Measurements from ENCODE around the gene LDLRAD4. TPM values are rescaled to one million over a fixed set of nuclear protein-coding genes. Genes with fewer than 3 reads are reported as not detected.
A peak's percentile ranks its signal among the peaks of the same experiment; 100 is the strongest.

The LDLRAD4 gene
- total and polyA plus RNA-seq, 2 donors = 46.9 to 80.0 TPM

DNA sequence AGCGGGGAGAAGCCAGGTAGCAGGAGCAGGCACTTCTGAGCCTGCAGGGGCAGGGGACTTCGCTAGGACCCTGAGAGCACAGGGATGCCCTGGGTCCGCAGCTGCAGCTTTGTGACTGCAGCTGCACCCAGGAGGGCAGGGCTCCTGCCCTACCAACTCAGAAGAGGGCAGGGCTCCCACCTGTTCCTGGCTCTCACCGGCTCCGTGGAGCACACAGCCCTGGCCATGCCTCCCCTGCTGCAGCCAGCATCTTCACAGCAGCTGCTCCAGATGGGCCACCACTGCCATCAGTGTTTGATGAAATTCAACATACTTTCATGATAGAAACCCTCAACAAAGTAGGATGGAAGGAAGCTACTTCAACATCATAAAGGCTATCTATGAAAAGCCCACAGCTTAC, 415.1 kb downstream of the LDLRAD4 start:
- H3K27me3 ChIP-seq (ENCODE audit: control insufficient read depth in 2 of 2, insufficient read depth in 1 of 2, low read length in 1 of 2) = no peaks in the 10 kb centered on the region
- H3K27ac ChIP-seq (ENCODE audit: low read depth in 1 of 2, low read length in 1 of 2) = no peak overlapping the region
- H3K4me1 ChIP-seq (ENCODE audit: control insufficient read depth in 2 of 2, insufficient read depth in 2 of 2, low read length in 2 of 2) = peaks cover 7 to 12% of the 10 kb centered on the region in 2 donors
- peaks cover 53 to 77% of the 10 kb centered on the region in 2 donors for H3K36me3 ChIP-seq (ENCODE audit: control insufficient read depth in 2 of 2, insufficient read depth in 2 of 2, low read length in 1 of 2)
- 51% methylated on average over 5 of the region's 5 CpGs for WGBS
- no peak overlapping the region for H3K4me3 ChIP-seq (ENCODE audit: low read length in 2 of 2)
- peak in 3 of 9 donors; percentile 42 to 60 (median 53) for DNase-seq (ENCODE audit: low read depth in 6 of 9, low spot score in 9 of 9)
- peaks cover 12 to 22% of the 10 kb centered on the region in 2 donors for H3K9me3 ChIP-seq (ENCODE audit: control insufficient read depth in 2 of 2, insufficient read depth in 1 of 2, low read length in 1 of 2)

DNA sequence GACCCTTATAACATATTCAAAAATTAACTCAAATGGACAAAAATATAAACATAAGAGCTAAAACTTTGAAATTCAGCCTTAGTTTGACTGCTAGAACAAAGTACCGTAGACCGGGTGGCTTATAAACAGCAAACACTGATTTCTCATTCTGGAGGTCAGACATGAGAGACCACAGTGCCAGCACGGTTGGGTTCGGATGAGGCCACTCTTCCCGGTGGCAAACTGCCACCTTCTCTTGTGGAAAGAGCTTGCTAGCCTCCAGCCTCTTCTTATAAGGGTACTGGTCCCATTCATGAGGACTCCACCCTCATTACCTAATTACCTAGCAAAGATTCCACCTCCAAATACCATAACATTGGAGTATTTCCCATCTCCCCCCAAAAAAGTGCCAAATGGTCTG, 416.5 kb downstream of the LDLRAD4 start:
- H3K27me3 ChIP-seq (ENCODE audit: control insufficient read depth in 2 of 2, insufficient read depth in 1 of 2, low read length in 1 of 2) = no peaks in the 10 kb centered on the region
- peaks cover 61 to 80% of the 10 kb centered on the region in 2 donors for H3K36me3 ChIP-seq (ENCODE audit: control insufficient read depth in 2 of 2, insufficient read depth in 2 of 2, low read length in 1 of 2)
- H3K4me1 ChIP-seq (ENCODE audit: control insufficient read depth in 2 of 2, insufficient read depth in 2 of 2, low read length in 2 of 2) = peaks cover under 1 to 3% of the 10 kb centered on the region in 2 donors
- DNase-seq (ENCODE audit: low read depth in 6 of 9, low spot score in 9 of 9) = no peak
- H3K9me3 ChIP-seq (ENCODE audit: control insufficient read depth in 2 of 2, insufficient read depth in 1 of 2, low read length in 1 of 2) = peaks cover 12 to 22% of the 10 kb centered on the region in 2 donors
- H3K27ac ChIP-seq (ENCODE audit: low read depth in 1 of 2, low read length in 1 of 2) = no peak overlapping the region
- no peak overlapping the region for H3K4me3 ChIP-seq (ENCODE audit: low read length in 2 of 2)
- 98% methylated on average over 5 of the region's 5 CpGs for WGBS

GRCh38 chr18:13638719-13639595, 420.4 kb downstream of the LDLRAD4 start:
- no peak overlapping the region for H3K4me3 ChIP-seq (ENCODE audit: low read length in 2 of 2)
- DNase-seq (ENCODE audit: low read depth in 6 of 9, low spot score in 9 of 9) = no peak
- H3K27ac ChIP-seq (ENCODE audit: low read depth in 1 of 2, low read length in 1 of 2) = no peak overlapping the region
- peaks cover 56 to 66% of the 10 kb centered on the region in 2 donors for H3K36me3 ChIP-seq (ENCODE audit: control insufficient read depth in 2 of 2, insufficient read depth in 2 of 2, low read length in 1 of 2)
- H3K4me1 ChIP-seq (ENCODE audit: control insufficient read depth in 2 of 2, insufficient read depth in 2 of 2, low read length in 2 of 2) = no peaks in the 10 kb centered on the region
- no peaks in the 10 kb centered on the region for H3K27me3 ChIP-seq (ENCODE audit: control insufficient read depth in 2 of 2, insufficient read depth in 1 of 2, low read length in 1 of 2)
- no peaks in the 10 kb centered on the region for H3K9me3 ChIP-seq (ENCODE audit: control insufficient read depth in 2 of 2, insufficient read depth in 1 of 2, low read length in 1 of 2)
- whole genome bisulfite sequencing = 98% methylated on average over 10 of the region's 10 CpGs

DNA sequence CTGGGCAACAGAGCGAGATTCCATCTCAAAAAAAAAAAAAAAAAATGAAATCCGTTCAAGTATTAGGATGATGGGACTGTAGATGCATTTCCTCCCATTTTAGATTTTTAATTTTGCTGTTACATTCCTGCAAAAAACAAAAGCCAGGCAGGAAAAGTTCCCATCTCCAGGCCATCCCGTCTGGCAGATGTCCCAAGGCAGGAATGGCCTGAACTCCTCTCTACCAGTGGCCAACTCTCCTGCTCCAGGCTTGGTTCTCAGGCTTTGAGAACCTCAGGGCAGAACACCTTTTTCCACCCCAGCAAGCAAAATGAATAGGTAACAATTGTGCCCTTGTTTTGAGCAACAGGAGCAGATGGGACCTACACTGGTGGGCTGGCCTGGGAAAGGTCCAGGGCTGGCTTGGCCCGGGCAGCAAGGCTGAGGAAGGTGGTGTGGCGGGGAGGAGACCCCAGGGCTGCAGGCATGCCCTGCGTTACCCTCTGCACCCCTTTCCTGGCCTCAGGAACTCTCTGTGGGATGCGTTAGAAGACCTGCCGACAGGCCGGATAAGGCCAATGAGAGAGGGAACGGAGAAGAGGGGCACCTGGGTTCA, 421.8 kb downstream of the LDLRAD4 start:
- WGBS = 88% methylated on average over 10 of the region's 10 CpGs
- no peak for DNase-seq (ENCODE audit: low read depth in 6 of 9, low spot score in 9 of 9)
- Histone ChIP-seq H3K4me1 (ENCODE audit: control insufficient read depth in 2 of 2, insufficient read depth in 2 of 2, low read length in 2 of 2) (no peaks in the 10 kb centered on the region), H3K4me3 (ENCODE audit: low read length in 2 of 2) (no peak overlapping the region), H3K36me3 (ENCODE audit: control insufficient read depth in 2 of 2, insufficient read depth in 2 of 2, low read length in 1 of 2) (peaks cover 65 to 69% of the 10 kb centered on the region in 2 donors), H3K27me3 (ENCODE audit: control insufficient read depth in 2 of 2, insufficient read depth in 1 of 2, low read length in 1 of 2) (no peaks in the 10 kb centered on the region), H3K27ac (ENCODE audit: low read depth in 1 of 2, low read length in 1 of 2) (no peak overlapping the region), H3K9me3 (ENCODE audit: control insufficient read depth in 2 of 2, insufficient read depth in 1 of 2, low read length in 1 of 2) (no peaks in the 10 kb centered on the region)

GRCh38 chr18:13641551-13642439, 423.2 kb downstream of the LDLRAD4 start:
- no peaks in the 10 kb centered on the region for H3K27me3 ChIP-seq (ENCODE audit: control insufficient read depth in 2 of 2, insufficient read depth in 1 of 2, low read length in 1 of 2)
- H3K9me3 ChIP-seq (ENCODE audit: control insufficient read depth in 2 of 2, insufficient read depth in 1 of 2, low read length in 1 of 2) = no peaks in the 10 kb centered on the region
- no peaks in the 10 kb centered on the region for H3K4me1 ChIP-seq (ENCODE audit: control insufficient read depth in 2 of 2, insufficient read depth in 2 of 2, low read length in 2 of 2)
- no peak overlapping the region for H3K4me3 ChIP-seq (ENCODE audit: low read length in 2 of 2)
- H3K36me3 ChIP-seq (ENCODE audit: control insufficient read depth in 2 of 2, insufficient read depth in 2 of 2, low read length in 1 of 2) = peaks cover 71 to 74% of the 10 kb centered on the region in 2 donors
- DNase-seq (ENCODE audit: low read depth in 6 of 9, low spot score in 9 of 9) = no peak
- peak overlapping the region in 1 of 2 donors; percentile 42 for H3K27ac ChIP-seq (ENCODE audit: low read depth in 1 of 2, low read length in 1 of 2)
- 87% methylated on average over 84 of the region's 84 CpGs for WGBS

DNA sequence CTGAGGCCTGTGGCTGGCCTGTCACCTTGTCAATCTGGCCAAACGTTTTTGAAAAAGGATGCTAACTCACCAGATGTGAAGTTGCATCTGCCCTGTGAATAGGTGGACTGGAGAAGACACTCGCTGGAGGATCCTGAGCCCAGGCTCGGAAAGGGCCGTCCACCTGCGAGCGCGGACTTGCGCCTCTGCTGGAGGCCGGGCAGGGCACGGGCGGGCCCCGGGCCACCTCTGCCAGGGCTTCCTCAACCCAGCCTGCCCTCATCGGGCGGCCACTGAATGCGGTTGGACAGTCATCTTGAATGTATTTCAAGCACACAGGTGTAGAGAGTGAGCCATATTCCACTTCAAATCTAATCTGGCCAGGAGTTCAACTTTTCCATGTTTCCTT, 423.9 kb downstream of the LDLRAD4 start:
- Histone ChIP-seq H3K36me3 (ENCODE audit: control insufficient read depth in 2 of 2, insufficient read depth in 2 of 2, low read length in 1 of 2) (peaks cover 71 to 75% of the 10 kb centered on the region in 2 donors), H3K4me3 (ENCODE audit: low read length in 2 of 2) (no peak overlapping the region), H3K27me3 (ENCODE audit: control insufficient read depth in 2 of 2, insufficient read depth in 1 of 2, low read length in 1 of 2) (no peaks in the 10 kb centered on the region), H3K4me1 (ENCODE audit: control insufficient read depth in 2 of 2, insufficient read depth in 2 of 2, low read length in 2 of 2) (no peaks in the 10 kb centered on the region), H3K27ac (ENCODE audit: low read depth in 1 of 2, low read length in 1 of 2) (no peak overlapping the region), H3K9me3 (ENCODE audit: control insufficient read depth in 2 of 2, insufficient read depth in 1 of 2, low read length in 1 of 2) (no peaks in the 10 kb centered on the region)
- no peak for DNase-seq (ENCODE audit: low read depth in 6 of 9, low spot score in 9 of 9)
- WGBS = 95% methylated on average over 15 of the region's 15 CpGs

GRCh38 chr18:13643261-13643751, 424.7 kb downstream of the LDLRAD4 start:
- no peaks in the 10 kb centered on the region for H3K4me1 ChIP-seq (ENCODE audit: control insufficient read depth in 2 of 2, insufficient read depth in 2 of 2, low read length in 2 of 2)
- no peaks in the 10 kb centered on the region for H3K27me3 ChIP-seq (ENCODE audit: control insufficient read depth in 2 of 2, insufficient read depth in 1 of 2, low read length in 1 of 2)
- H3K9me3 ChIP-seq (ENCODE audit: control insufficient read depth in 2 of 2, insufficient read depth in 1 of 2, low read length in 1 of 2) = no peaks in the 10 kb centered on the region
- H3K27ac ChIP-seq (ENCODE audit: low read depth in 1 of 2, low read length in 1 of 2) = no peak overlapping the region
- H3K36me3 ChIP-seq (ENCODE audit: control insufficient read depth in 2 of 2, insufficient read depth in 2 of 2, low read length in 1 of 2) = peaks cover 76 to 78% of the 10 kb centered on the region in 2 donors
- H3K4me3 ChIP-seq (ENCODE audit: low read length in 2 of 2) = no peak overlapping the region
- DNase-seq (ENCODE audit: low read depth in 6 of 9, low spot score in 9 of 9) = no peak
- 90% methylated on average over 16 of the region's 16 CpGs for WGBS

DNA sequence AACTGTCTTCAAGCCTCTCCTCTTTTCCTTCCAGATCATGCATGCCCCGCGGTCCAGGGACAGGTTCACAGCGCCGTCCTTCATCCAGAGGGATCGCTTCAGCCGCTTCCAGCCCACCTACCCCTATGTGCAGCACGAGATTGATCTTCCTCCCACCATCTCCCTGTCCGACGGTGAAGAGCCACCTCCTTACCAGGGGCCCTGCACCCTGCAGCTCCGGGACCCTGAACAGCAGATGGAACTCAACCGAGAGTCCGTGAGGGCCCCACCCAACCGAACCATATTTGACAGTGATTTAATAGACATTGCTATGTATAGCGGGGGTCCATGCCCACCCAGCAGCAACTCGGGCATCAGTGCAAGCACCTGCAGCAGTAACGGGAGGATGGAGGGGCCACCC, 426.5 kb downstream of the LDLRAD4 start:
- Histone ChIP-seq H3K36me3 (ENCODE audit: control insufficient read depth in 2 of 2, insufficient read depth in 2 of 2, low read length in 1 of 2) (peaks cover 62 to 66% of the 10 kb centered on the region in 2 donors), H3K4me3 (ENCODE audit: low read length in 2 of 2) (no peak overlapping the region), H3K27me3 (ENCODE audit: control insufficient read depth in 2 of 2, insufficient read depth in 1 of 2, low read length in 1 of 2) (no peaks in the 10 kb centered on the region), H3K4me1 (ENCODE audit: control insufficient read depth in 2 of 2, insufficient read depth in 2 of 2, low read length in 2 of 2) (peaks cover 3 to 9% of the 10 kb centered on the region in 2 donors), H3K9me3 (ENCODE audit: control insufficient read depth in 2 of 2, insufficient read depth in 1 of 2, low read length in 1 of 2) (no peaks in the 10 kb centered on the region), H3K27ac (ENCODE audit: low read depth in 1 of 2, low read length in 1 of 2) (no peak overlapping the region)
- no peak for DNase-seq (ENCODE audit: low read depth in 6 of 9, low spot score in 9 of 9)
- 97% methylated on average over 16 of the region's 16 CpGs for WGBS
